GM12801 (cell line): Measurements from ENCODE around the gene CH25H.

ENCODE experiments used
- TF ChIP-seq, protein P1 (sequence below): IDR thresholded peaks from one replicate; pipeline ENCODE4 v1.5.1; 2011; ENCODE audit warnings: control low read depth; ENCODE audit not compliant: insufficient read length; ENCODE audit errors: extremely low read depth

The CH25H gene

DNA sequence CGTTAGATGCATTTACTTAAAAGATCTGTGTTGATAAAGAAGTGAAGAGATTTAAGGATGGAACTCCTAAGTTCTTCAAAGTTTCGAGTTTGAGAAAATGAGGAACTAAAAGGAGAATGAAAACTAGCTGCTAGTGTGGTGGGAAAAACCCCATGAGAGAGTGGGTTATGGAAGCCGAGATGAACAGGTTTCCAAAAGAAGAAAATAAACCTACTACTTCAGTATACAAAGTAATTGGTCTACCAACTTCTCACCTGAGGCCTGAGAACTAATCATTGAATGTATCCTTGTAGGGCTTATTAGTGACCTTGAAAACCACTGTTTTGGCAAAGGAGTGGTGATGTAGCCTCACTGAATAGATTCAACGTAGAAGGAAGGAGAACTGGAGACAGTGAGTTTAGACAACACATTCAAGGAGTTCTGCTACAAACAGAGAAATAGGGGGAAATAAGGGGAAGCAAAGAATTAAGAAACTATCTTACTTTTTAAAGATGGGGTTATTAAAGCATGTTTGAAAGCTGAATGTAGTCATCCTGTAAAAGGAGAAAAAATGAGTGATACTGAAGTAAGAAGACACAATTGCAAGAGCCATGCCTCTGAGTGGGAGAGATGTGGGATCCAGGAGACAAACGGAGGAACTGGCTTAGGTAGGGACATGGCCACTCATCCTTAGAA lies 50.8 kb downstream of the CH25H start:
- TF ChIP-seq, protein P1, sequence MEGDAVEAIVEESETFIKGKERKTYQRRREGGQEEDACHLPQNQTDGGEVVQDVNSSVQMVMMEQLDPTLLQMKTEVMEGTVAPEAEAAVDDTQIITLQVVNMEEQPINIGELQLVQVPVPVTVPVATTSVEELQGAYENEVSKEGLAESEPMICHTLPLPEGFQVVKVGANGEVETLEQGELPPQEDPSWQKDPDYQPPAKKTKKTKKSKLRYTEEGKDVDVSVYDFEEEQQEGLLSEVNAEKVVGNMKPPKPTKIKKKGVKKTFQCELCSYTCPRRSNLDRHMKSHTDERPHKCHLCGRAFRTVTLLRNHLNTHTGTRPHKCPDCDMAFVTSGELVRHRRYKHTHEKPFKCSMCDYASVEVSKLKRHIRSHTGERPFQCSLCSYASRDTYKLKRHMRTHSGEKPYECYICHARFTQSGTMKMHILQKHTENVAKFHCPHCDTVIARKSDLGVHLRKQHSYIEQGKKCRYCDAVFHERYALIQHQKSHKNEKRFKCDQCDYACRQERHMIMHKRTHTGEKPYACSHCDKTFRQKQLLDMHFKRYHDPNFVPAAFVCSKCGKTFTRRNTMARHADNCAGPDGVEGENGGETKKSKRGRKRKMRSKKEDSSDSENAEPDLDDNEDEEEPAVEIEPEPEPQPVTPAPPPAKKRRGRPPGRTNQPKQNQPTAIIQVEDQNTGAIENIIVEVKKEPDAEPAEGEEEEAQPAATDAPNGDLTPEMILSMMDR: no peak
